Keratinocyte (primary cell): Measurements from ENCODE around the gene PGLYRP3.

Source experiments
- EZH2 ChIP-seq: IDR thresholded peaks from one replicate; pipeline ENCODE4 v1.6.1; 2012; ENCODE audit warnings: inconsistent platforms, mild to moderate bottlenecking, low read length, moderate library complexity
- TF ChIP-seq, protein P1 (sequence below), 3 experiments: IDR thresholded peaks in 1 of 3; conservative IDR thresholded peaks in 1 of 3; optimal IDR thresholded peaks in 1 of 3; 2 replicates in 2 of 3; 3 replicates in 1 of 3; pipeline versions ENCODE3 to v1.5.1; 2011; ENCODE audit warnings: low read length in 3 of 3, mild to moderate bottlenecking in 3 of 3, moderate library complexity in 2 of 3, control low read depth in 1 of 3, inconsistent platforms in 1 of 3; ENCODE audit not compliant: insufficient read depth in 2 of 3; ENCODE audit errors: extremely low read depth in 1 of 3

DNA sequence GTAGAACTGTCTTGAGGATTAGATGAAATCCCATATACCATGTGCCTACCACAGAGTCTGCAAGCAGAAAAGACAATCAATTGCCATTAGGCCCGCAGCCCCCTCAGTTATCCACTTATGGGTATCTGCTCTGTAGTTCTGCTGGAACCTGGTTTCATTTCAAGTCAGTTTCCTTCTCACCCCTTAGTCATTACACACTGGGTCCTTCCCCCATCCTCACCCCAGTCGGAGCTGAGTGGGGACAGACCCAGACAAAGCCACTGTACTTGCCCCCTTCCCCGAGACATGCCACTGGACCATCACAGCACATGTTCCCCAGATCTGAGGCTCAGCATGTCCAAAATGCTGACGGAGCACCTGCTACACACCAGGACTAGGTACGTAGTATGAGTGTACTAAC lies 21.2 kb downstream of the PGLYRP3 start:
- no peak for TF ChIP-seq EZH2
- TF ChIP-seq, protein P1, sequence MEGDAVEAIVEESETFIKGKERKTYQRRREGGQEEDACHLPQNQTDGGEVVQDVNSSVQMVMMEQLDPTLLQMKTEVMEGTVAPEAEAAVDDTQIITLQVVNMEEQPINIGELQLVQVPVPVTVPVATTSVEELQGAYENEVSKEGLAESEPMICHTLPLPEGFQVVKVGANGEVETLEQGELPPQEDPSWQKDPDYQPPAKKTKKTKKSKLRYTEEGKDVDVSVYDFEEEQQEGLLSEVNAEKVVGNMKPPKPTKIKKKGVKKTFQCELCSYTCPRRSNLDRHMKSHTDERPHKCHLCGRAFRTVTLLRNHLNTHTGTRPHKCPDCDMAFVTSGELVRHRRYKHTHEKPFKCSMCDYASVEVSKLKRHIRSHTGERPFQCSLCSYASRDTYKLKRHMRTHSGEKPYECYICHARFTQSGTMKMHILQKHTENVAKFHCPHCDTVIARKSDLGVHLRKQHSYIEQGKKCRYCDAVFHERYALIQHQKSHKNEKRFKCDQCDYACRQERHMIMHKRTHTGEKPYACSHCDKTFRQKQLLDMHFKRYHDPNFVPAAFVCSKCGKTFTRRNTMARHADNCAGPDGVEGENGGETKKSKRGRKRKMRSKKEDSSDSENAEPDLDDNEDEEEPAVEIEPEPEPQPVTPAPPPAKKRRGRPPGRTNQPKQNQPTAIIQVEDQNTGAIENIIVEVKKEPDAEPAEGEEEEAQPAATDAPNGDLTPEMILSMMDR (optimal IDR thresholded peaks at IDR 0.05 in 1 of 3, IDR thresholded peaks at IDR 0.05 in 1 of 3, conservative IDR thresholded peaks at IDR 0.05 in 1 of 3; ENCODE audit: extremely low read depth in 1 of 3, insufficient read depth in 2 of 3, low read length in 3 of 3): no peak
